GM21367 (cell line): Measurements from ENCODE around the gene ANKMY1.
"Not testable (repeated sequence)": the region's sequence is repeated elsewhere in the genome, so short reads cannot be mapped to it uniquely, and the experiment has no call there.

Experiments
- ATAC-seq: cut with Tn5 transposase; IDR thresholded peaks from one replicate; pipeline ENCODE4 v1.9.1; 2021; ENCODE audit not compliant: unreplicated experiment

ANKMY1 gene

GRCh38 chr2:240523451-240524281, 34.1 kb downstream of the ANKMY1 start:
- no peak for ATAC-seq

DNA sequence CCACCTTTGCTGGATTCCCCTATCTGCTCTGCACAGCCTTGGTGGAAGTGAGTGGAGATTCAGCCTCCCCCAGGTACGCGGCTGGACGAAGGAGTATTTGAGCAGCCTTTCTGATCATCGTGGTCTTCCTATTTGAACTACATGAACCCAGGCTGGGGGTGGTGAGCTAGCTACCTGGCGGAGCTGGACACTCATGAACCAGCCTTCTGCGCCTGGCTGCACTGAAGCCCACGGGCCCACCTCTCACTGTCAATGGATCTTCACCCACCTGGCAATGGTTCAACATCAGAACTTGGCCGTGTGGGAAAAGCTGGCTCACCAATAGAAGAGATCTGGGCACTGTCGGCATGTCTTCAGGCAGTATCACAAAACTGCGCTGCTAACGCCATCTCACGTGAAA, 35.4 kb downstream of the ANKMY1 start:
- no peak for ATAC-seq

DNA sequence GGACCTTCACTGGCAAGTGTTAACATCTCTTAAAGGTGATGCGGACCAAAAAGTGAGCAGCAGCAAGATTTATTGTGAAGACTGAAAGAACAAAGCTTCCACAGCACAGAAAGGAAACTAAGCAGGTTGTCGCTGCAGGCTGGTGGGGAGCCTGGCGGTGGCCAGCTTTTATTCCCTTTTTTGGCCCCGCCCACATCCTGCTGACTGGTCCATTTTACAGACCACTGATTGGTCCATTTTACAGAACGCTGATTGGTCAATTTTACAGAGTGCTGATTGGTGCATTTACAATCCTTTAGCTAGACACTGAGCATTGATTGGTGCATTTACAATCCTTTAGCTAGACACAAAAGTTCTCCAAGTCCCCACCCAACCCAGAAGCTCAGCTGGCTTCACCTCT, 35.9 kb downstream of the ANKMY1 start:
- ATAC-seq, result not testable (repeated sequence)

DNA sequence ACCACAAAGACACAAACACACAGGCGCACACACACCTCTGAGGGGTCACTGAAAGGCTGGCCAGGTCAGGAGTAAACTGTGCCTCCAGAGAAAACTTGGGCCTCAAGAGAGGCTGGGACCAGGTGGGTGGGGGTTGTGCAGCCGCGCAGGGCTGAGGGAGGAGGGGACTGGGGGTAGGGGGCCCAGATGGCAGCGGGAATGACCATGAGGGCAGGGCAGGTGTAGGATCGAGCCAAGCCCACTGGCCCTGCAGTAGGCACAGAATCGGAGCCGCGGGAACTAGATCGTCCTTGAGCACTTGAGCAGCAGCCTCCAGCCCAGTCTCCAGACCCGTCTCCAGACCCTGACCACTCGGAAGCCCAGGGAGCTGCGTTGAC, 36.8 kb downstream of the ANKMY1 start:
- ATAC-seq, result no peak

GRCh38 chr2:240520130-240520973, 37.4 kb downstream of the ANKMY1 start:
- ATAC-seq, result no peak

DNA sequence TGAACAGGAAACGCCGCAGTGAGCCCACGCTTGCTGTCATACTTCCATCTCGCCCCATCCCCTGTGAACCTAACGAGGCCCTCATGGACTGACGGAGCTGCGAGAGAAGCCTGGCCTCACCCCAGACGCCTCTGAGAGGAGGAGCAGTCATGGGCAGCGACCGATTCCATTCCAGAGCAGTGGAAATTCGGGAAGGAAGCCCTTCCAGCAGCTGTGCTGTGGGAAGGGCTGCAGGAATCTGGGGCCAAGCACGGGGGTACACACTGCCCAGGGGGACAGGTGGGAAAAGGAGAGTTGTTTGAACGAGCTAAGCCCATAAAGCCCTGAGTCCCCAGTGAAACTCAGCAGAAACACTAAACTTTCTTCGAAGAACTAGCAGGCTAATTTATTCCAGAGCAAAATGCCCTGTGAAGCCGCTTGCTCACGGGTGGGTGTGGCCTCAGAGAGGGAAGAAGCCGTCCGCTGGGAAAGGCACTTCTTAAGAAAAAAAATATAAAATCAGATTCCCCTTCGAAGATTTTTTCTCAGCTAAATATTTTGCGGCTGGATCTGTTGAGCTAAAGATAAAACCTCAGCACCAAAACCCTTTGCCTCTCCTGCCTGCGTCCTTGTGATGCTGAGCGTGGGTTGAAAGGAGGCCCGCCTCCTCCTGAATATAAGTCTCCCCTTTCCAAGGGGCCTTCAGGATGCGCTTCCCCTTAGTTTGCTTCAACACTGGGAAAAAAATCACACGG, 38.2 kb downstream of the ANKMY1 start:
- ATAC-seq, result no peak

DNA sequence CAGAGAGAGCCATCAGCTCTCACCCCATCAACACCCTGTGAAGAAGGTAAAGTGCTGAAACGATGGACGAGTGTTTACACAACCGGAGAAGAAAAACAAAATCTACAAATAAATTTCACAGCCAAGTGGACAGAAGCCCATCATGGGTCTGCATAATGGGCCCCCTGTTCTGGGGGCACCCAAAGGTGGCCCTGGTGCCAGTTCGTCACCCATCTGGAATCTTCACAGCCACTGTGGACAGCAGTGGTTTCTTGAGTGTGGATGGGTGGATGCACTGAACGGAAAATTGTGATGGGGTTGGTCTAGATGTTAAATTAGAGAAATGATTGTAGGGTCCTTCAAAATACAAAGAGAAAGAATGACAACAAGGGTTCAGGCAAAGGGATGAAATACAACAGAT, 38.8 kb downstream of the ANKMY1 start:
- ATAC-seq, result no peak

GRCh38 chr2:240517342-240517741, 40.4 kb downstream of the ANKMY1 start:
- no peak for ATAC-seq

DNA sequence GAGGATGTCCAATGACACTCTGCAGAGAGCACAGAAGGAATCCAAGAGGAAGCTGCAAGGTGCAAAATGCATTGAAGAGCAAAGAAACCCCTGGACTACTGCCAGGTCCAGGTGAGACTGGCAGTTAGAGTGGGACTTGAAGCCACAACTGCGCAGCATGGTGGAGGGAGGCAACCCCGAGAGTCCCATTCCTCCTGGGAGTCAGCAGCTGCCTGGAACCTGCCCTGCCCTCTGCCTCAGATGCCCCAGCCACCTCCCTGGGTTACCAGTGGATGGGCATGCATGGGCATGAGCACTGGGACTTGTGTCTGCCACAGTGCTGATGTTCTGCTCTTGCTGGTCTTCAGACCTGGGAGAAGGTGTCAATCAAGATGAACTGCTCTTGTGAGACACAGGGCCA, 43.2 kb downstream of the ANKMY1 start:
- ATAC-seq, result no peak

GRCh38 chr2:240513549-240514287, 44.1 kb downstream of the ANKMY1 start:
- ATAC-seq, result peak; percentile 86

DNA sequence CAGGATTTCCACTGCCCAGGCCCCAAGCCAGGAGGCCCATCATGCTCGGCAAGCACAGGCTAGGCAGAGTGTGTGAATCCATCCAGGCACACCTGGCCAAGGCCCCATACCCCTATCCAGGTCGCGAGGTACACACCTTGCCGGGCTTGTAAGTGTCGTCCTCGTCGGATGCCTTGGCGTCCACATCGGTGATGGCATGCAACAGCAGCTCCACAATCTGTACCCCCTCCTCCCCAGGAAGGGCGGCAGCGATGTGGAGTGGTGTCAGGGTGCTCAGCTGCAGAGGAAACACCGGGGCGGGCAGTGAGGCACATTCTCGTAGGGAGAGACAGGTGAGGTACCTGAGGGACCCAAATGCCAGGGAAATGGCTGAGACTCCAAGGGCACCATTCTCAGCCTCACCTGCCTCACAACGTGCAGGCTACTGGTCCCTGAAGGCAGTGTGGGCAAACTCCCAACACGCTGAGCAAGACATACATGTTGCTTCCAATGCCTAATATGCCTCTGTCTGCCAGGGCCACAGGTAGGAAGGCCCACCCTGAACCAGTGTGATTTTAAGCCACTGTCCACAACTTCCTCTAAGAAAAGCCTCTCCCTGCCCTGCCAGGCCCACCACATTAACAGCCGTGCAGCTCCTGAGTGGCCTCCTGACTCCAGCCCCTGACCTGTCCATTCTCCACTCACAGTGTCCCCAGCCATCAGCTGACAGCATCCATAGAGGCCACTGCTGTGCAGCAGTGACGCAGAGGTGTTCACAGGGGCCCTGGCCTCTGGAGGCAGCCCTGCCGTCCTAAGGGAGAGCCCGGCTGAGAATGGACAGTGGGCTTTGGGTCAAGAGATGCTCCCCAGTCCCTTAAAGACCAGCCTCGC, 44.9 kb downstream of the ANKMY1 start:
- ATAC-seq, result no peak

DNA sequence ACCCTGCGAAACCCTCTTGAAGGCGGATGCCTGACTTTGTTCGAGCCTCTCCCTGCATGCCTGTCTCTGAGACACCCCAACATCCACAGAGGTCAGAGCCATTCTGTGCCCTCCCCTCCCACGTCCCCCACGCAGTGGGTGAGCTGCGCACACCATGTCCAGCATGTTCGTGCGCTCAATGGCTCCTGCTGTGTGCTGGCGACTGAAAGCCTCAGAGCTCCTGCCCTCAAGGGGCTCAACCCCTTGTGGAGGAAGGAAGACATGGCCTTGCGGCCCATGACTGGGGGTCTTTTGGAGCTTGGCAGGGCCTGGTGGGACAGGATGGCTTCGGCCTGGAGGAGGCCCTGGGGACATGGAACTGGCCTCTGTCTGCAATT, 45.7 kb downstream of the ANKMY1 start:
- no peak for ATAC-seq

DNA sequence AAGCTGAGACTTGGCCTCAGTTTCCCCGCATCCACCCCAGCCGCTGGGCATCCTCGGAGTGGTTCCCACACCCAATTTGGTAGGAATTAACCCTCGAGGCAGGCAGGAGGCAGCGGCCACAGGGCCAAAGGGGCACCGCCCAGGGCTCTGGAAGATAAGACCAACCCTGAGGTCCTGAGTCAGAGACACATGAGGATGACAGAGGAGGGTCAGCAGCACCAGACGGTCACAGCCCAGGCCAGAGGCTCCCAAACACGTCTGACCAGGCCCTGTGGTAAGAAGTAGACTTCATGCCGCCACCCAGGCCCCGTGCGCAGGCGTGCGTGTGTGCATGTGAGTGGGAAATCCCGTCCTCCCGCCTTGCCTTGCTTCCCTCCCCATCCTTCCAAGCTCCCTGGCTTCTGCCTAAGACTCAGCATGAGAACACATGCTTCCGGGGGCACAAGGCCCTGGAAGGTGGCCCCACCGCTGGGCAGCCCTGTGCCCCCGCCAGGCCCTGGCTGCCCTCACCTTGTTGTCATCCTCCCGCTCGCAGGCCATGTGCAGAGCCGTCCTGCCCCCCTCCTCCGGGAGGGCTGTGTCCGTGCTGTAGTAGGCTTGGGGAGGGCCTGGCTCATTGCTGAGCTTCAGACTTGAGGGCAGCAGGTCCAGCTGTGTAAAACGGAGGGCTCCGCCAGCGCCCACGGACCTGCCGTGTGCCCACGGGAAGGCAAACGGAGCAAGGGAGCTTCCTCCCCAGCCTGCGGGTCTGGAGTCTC, 46.3 kb downstream of the ANKMY1 start:
- ATAC-seq, result no peak

DNA sequence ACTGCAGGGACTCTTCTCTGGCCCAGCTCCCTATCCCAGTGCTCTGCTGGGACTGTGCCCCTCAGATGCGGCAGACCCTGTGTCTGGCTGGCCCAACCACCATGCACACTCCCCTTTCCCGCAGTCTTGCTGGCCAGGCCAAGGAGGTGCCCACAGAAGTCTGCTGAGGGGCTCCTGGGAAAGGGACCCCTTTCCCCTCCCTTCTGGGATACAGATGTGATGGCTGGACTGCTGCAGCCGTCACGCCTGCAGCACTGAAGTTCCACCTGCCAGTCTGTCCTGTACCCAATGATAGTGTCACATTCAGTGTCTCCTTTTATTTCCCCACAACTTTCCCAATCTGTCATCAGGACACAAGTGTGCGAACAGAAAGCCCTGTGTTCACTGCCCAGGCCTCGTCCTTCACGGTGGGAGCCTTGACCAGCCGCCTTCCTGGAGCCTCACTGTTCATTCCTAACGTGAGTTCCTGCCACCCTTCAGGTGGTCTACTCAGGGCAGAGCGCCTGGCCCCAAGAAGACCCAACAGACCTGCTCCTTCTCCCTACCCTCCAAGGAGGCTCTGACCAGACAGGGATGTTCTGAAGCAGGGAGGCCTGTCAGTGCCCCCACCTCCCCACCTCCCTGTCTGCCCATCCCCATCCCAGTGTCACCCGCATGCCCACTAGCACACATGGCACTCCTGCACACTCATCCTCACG, 47.1 kb downstream of the ANKMY1 start:
- no peak for ATAC-seq

- ATAC-seq, result no peak
Measured at GRCh38 chr2:240509667-240510512, 47.9 kb downstream of the ANKMY1 start.

- ATAC-seq, result no peak
Measured at GRCh38 chr2:240508832-240509545, 48.8 kb downstream of the ANKMY1 start.

GRCh38 chr2:240507778-240508251, 50.0 kb downstream of the ANKMY1 start:
- no peak for ATAC-seq
